WTC11 (cell line): ENCODE data around the gene PSME2. TPM values are rescaled to one million over a fixed set of nuclear protein-coding genes. Genes with fewer than 3 reads are reported as not detected.

Experiments used
- CREB1 ChIP-seq: sonication (generic); formaldehyde crosslinking; IDR thresholded peaks from 2 replicates; pipeline ENCODE4 v1.8.0; 2023; ENCODE audit warnings: mild to moderate bottlenecking, missing genetic modification reagents
- ESRRA ChIP-seq: sonication (generic); formaldehyde crosslinking; IDR thresholded peaks from 2 replicates; pipeline ENCODE4 v1.8.1; 2022; ENCODE audit warnings: mild to moderate bottlenecking, missing genetic modification reagents, borderline replicate concordance
- ETV6 ChIP-seq: sonication (generic); formaldehyde crosslinking; IDR thresholded peaks from 2 replicates; pipeline ENCODE4 v1.8.1; 2022; ENCODE audit warnings: mild to moderate bottlenecking, missing genetic modification reagents
- FOXK1 ChIP-seq: sonication (generic); formaldehyde crosslinking; IDR thresholded peaks from 2 replicates; pipeline ENCODE4 v1.8.0; 2022; ENCODE audit warnings: mild to moderate bottlenecking, moderate library complexity, missing genetic modification reagents
- GABPB1 ChIP-seq: sonication (generic); formaldehyde crosslinking; IDR thresholded peaks from 2 replicates; pipeline ENCODE4 v1.8.1; 2023; ENCODE audit warnings: mild to moderate bottlenecking, missing genetic modification reagents
- NFE2L1 ChIP-seq: sonication (generic); formaldehyde crosslinking; IDR thresholded peaks from 2 replicates; pipeline ENCODE4 v1.8.1; 2023; ENCODE audit warnings: missing genetic modification reagents
- NFYB ChIP-seq: sonication (generic); formaldehyde crosslinking; conservative IDR thresholded peaks from 2 replicates; pipeline ENCODE4 v1.8.0; 2022; ENCODE audit warnings: low read depth, missing genetic modification reagents
- PRRX2 ChIP-seq: fragments of 250-450 bp; sonication (Bioruptor Pico); IDR thresholded peaks from 2 replicates; pipeline ENCODE4 v1.8.0; 2021; ENCODE audit warnings: mild to moderate bottlenecking
- SOX15 ChIP-seq: fragments of 250-450 bp; sonication (Bioruptor Pico); IDR thresholded peaks from 2 replicates; pipeline ENCODE4 v1.9.0; 2021; ENCODE audit warnings: mild to moderate bottlenecking
- TEAD4 ChIP-seq: sonication (generic); formaldehyde crosslinking; IDR thresholded peaks from 2 replicates; pipeline ENCODE4 v1.8.0; 2022; ENCODE audit warnings: mild to moderate bottlenecking, missing genetic modification reagents
- ZNF263 ChIP-seq: sonication (generic); formaldehyde crosslinking; IDR thresholded peaks from 2 replicates; pipeline ENCODE4 v1.8.1; 2022; ENCODE audit warnings: low read depth, mild to moderate bottlenecking, moderate library complexity, missing genetic modification reagents
- ZNF317 ChIP-seq: sonication (generic); formaldehyde crosslinking; IDR thresholded peaks from 2 replicates; pipeline ENCODE4 v1.8.1; 2023; ENCODE audit warnings: low read depth, mild to moderate bottlenecking, moderate library complexity, missing genetic modification reagents, borderline replicate concordance
- ZNF671 ChIP-seq: fragments of 250-450 bp; sonication (Bioruptor Pico); IDR thresholded peaks from 2 replicates; pipeline ENCODE4 v1.8.0; 2021; ENCODE audit warnings: mild to moderate bottlenecking
- total RNA-seq: library from RNA; stranded (reverse); gene quantifications from 3 replicates; pipeline ENCODE4 v1.2.3, GENCODE V29; 2021
- TF ChIP-seq, protein P1 (sequence below): fragments of 250-450 bp; sonication (Bioruptor Pico); IDR thresholded peaks from 2 replicates; pipeline ENCODE4 v1.9.0; 2021; ENCODE audit warnings: mild to moderate bottlenecking, borderline replicate concordance
- TF ChIP-seq, protein P2 (sequence below): sonication (generic); formaldehyde crosslinking; IDR thresholded peaks from 2 replicates; pipeline ENCODE4 v1.8.1; 2023; ENCODE audit warnings: mild to moderate bottlenecking, missing genetic modification reagents
- TF ChIP-seq, protein P3 (sequence below): sonication (generic); formaldehyde crosslinking; IDR thresholded peaks from 2 replicates; pipeline ENCODE4 v1.8.1; 2022; ENCODE audit warnings: mild to moderate bottlenecking, missing genetic modification reagents, moderate library complexity, borderline replicate concordance
- TF ChIP-seq, protein P4 (sequence below): sonication (generic); formaldehyde crosslinking; IDR thresholded peaks from 2 replicates; pipeline ENCODE4 v1.8.0; 2023; ENCODE audit warnings: missing genetic modification reagents
- TF ChIP-seq, protein P5 (sequence below): sonication (generic); formaldehyde crosslinking; IDR thresholded peaks from 2 replicates; pipeline ENCODE4 v1.8.1; 2022; ENCODE audit warnings: missing genetic modification reagents, borderline replicate concordance
- TF ChIP-seq, protein P6 (sequence below): sonication (generic); formaldehyde crosslinking; IDR thresholded peaks from 2 replicates; pipeline ENCODE4 v1.8.0; 2022; ENCODE audit warnings: missing genetic modification reagents
- TF ChIP-seq, protein P7 (sequence below): sonication (generic); formaldehyde crosslinking; IDR thresholded peaks from 2 replicates; pipeline ENCODE4 v1.8.0; 2022; ENCODE audit warnings: mild to moderate bottlenecking, missing genetic modification reagents
- TF ChIP-seq, protein P8 (sequence below): sonication (generic); formaldehyde crosslinking; conservative IDR thresholded peaks from 2 replicates; pipeline ENCODE4 v1.8.1; 2023; ENCODE audit warnings: mild to moderate bottlenecking, low read depth, missing genetic modification reagents, moderate library complexity

Gene PSME2
- total RNA-seq, 1 experiment from 2014 or later, result 103 TPM

DNA sequence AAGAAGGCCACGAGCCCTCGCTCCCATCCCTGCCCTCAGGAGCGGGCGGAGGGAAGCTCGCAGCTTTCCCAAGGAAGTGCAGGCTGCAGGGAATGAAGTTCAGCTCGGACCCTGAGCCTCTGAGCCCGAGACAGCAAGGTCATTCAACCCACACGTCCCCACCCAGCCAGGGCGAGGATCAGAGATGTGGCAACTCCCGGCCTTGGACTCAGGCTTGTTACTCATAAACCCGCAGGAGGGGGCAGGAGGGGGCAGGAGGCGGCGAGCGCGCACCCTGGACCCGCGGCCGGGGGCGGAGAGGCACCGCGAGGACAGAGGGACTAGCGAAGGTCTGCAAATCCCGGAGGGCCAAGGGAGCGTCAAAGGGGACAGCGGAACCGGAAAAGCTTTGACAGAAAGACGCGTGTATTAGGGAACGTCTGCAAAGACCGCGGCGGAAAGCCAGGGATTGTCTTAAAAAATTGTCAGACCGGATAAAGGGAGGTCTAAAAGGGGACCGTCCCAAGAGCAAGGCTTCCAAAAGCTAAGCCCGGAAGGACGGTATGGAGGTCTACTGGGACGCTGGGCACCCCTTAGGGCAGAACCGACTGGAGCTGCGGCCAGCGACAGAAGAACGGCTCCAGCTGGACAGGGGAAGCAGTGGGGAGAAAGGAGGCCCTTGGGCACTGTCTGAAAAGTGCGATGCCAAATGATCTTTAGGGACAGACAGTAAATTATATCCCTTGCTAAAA lies 32.4 kb downstream of the PSME2 start (continued):
- TF ChIP-seq, protein P1, sequence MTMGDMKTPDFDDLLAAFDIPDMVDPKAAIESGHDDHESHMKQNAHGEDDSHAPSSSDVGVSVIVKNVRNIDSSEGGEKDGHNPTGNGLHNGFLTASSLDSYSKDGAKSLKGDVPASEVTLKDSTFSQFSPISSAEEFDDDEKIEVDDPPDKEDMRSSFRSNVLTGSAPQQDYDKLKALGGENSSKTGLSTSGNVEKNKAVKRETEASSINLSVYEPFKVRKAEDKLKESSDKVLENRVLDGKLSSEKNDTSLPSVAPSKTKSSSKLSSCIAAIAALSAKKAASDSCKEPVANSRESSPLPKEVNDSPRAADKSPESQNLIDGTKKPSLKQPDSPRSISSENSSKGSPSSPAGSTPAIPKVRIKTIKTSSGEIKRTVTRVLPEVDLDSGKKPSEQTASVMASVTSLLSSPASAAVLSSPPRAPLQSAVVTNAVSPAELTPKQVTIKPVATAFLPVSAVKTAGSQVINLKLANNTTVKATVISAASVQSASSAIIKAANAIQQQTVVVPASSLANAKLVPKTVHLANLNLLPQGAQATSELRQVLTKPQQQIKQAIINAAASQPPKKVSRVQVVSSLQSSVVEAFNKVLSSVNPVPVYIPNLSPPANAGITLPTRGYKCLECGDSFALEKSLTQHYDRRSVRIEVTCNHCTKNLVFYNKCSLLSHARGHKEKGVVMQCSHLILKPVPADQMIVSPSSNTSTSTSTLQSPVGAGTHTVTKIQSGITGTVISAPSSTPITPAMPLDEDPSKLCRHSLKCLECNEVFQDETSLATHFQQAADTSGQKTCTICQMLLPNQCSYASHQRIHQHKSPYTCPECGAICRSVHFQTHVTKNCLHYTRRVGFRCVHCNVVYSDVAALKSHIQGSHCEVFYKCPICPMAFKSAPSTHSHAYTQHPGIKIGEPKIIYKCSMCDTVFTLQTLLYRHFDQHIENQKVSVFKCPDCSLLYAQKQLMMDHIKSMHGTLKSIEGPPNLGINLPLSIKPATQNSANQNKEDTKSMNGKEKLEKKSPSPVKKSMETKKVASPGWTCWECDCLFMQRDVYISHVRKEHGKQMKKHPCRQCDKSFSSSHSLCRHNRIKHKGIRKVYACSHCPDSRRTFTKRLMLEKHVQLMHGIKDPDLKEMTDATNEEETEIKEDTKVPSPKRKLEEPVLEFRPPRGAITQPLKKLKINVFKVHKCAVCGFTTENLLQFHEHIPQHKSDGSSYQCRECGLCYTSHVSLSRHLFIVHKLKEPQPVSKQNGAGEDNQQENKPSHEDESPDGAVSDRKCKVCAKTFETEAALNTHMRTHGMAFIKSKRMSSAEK, result no peak
- TF ChIP-seq GABPB1 (CRISPR knock-in tag) (peak; percentile 94), TEAD4 (CRISPR knock-in tag) (no peak), ZNF317 (CRISPR knock-in tag) (no peak), FOXK1 (CRISPR knock-in tag) (0 out of 2 replicates have a peak, but pooled peaks have one; percentile 23), PRRX2 (CRISPR knock-in tag) (no peak), NFYB (CRISPR knock-in tag) (no peak), ESRRA (no peak), SOX15 (CRISPR knock-in tag) (no peak), ETV6 (CRISPR knock-in tag) (no peak), NFE2L1 (CRISPR knock-in tag) (no peak; the same call in 1 of the 2 replicates), ZNF263 (CRISPR knock-in tag) (no peak), ZNF671 (CRISPR knock-in tag) (no peak), CREB1 (CRISPR knock-in tag) (no peak; the same call in 1 of the 2 replicates)
- TF ChIP-seq, protein P2, sequence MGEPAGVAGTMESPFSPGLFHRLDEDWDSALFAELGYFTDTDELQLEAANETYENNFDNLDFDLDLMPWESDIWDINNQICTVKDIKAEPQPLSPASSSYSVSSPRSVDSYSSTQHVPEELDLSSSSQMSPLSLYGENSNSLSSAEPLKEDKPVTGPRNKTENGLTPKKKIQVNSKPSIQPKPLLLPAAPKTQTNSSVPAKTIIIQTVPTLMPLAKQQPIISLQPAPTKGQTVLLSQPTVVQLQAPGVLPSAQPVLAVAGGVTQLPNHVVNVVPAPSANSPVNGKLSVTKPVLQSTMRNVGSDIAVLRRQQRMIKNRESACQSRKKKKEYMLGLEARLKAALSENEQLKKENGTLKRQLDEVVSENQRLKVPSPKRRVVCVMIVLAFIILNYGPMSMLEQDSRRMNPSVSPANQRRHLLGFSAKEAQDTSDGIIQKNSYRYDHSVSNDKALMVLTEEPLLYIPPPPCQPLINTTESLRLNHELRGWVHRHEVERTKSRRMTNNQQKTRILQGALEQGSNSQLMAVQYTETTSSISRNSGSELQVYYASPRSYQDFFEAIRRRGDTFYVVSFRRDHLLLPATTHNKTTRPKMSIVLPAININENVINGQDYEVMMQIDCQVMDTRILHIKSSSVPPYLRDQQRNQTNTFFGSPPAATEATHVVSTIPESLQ (CRISPR knock-in tag), result no peak
- TF ChIP-seq, protein P3, sequence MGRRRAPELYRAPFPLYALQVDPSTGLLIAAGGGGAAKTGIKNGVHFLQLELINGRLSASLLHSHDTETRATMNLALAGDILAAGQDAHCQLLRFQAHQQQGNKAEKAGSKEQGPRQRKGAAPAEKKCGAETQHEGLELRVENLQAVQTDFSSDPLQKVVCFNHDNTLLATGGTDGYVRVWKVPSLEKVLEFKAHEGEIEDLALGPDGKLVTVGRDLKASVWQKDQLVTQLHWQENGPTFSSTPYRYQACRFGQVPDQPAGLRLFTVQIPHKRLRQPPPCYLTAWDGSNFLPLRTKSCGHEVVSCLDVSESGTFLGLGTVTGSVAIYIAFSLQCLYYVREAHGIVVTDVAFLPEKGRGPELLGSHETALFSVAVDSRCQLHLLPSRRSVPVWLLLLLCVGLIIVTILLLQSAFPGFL, result peak; percentile 19; the same call in 1 of the 2 replicates
- TF ChIP-seq, protein P4, sequence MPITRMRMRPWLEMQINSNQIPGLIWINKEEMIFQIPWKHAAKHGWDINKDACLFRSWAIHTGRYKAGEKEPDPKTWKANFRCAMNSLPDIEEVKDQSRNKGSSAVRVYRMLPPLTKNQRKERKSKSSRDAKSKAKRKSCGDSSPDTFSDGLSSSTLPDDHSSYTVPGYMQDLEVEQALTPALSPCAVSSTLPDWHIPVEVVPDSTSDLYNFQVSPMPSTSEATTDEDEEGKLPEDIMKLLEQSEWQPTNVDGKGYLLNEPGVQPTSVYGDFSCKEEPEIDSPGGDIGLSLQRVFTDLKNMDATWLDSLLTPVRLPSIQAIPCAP, result no peak
- TF ChIP-seq, protein P5, sequence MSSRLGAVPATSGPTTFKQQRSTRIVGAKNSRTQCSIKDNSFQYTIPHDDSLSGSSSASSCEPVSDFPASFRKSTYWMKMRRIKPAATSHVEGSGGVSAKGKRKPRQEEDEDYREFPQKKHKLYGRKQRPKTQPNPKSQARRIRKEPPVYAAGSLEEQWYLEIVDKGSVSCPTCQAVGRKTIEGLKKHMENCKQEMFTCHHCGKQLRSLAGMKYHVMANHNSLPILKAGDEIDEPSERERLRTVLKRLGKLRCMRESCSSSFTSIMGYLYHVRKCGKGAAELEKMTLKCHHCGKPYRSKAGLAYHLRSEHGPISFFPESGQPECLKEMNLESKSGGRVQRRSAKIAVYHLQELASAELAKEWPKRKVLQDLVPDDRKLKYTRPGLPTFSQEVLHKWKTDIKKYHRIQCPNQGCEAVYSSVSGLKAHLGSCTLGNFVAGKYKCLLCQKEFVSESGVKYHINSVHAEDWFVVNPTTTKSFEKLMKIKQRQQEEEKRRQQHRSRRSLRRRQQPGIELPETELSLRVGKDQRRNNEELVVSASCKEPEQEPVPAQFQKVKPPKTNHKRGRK (CRISPR knock-in tag), result no peak
- TF ChIP-seq, protein P6, sequence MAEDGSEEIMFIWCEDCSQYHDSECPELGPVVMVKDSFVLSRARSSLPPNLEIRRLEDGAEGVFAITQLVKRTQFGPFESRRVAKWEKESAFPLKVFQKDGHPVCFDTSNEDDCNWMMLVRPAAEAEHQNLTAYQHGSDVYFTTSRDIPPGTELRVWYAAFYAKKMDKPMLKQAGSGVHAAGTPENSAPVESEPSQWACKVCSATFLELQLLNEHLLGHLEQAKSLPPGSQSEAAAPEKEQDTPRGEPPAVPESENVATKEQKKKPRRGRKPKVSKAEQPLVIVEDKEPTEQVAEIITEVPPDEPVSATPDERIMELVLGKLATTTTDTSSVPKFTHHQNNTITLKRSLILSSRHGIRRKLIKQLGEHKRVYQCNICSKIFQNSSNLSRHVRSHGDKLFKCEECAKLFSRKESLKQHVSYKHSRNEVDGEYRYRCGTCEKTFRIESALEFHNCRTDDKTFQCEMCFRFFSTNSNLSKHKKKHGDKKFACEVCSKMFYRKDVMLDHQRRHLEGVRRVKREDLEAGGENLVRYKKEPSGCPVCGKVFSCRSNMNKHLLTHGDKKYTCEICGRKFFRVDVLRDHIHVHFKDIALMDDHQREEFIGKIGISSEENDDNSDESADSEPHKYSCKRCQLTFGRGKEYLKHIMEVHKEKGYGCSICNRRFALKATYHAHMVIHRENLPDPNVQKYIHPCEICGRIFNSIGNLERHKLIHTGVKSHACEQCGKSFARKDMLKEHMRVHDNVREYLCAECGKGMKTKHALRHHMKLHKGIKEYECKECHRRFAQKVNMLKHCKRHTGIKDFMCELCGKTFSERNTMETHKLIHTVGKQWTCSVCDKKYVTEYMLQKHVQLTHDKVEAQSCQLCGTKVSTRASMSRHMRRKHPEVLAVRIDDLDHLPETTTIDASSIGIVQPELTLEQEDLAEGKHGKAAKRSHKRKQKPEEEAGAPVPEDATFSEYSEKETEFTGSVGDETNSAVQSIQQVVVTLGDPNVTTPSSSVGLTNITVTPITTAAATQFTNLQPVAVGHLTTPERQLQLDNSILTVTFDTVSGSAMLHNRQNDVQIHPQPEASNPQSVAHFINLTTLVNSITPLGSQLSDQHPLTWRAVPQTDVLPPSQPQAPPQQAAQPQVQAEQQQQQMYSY, result no peak
- TF ChIP-seq, protein P7, sequence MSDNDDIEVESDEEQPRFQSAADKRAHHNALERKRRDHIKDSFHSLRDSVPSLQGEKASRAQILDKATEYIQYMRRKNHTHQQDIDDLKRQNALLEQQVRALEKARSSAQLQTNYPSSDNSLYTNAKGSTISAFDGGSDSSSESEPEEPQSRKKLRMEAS, result peak; percentile 61; the same call in 1 of the 2 replicates
- TF ChIP-seq, protein P8, sequence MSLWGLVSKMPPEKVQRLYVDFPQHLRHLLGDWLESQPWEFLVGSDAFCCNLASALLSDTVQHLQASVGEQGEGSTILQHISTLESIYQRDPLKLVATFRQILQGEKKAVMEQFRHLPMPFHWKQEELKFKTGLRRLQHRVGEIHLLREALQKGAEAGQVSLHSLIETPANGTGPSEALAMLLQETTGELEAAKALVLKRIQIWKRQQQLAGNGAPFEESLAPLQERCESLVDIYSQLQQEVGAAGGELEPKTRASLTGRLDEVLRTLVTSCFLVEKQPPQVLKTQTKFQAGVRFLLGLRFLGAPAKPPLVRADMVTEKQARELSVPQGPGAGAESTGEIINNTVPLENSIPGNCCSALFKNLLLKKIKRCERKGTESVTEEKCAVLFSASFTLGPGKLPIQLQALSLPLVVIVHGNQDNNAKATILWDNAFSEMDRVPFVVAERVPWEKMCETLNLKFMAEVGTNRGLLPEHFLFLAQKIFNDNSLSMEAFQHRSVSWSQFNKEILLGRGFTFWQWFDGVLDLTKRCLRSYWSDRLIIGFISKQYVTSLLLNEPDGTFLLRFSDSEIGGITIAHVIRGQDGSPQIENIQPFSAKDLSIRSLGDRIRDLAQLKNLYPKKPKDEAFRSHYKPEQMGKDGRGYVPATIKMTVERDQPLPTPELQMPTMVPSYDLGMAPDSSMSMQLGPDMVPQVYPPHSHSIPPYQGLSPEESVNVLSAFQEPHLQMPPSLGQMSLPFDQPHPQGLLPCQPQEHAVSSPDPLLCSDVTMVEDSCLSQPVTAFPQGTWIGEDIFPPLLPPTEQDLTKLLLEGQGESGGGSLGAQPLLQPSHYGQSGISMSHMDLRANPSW (CRISPR knock-in tag), result no peak
